Measurements from ENCODE around the gene ULK2. TPM values are rescaled to one million over a fixed set of nuclear protein-coding genes. Genes with fewer than 3 reads are reported as not detected.

Gene ULK2
- total and polyA plus RNA-seq, 4 experiments from 2014 or later, result 5.2 to 14.5 (median 11.6) TPM

DNA sequence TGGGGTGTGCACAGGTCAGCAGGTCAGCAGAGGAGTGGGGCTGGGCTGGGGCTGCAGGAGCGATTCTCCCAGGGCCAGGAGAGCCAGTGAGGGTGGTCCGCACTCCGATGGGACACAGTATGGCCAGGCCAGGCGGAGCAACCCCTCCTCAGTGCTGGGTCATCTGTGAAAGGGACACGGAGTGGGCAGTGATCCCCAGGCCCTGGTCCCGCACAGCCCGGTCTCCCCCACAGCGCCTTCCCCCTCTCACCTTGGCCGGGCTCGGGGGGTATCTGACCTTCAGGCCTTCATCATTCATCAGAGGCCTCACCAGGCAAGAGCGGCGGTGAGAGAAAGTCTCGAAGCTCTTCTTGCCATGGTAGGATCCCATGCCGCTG lies 129.7 kb downstream of the ULK2 start:
- Mint-ChIP-seq H3K27me3 (no peaks in the 10 kb centered on the region), H3K36me3 (no peaks in the 10 kb centered on the region), H3K9me3 (no peaks in the 10 kb centered on the region), H3K4me1 (peaks cover 0 to 2% (median 0%) of the 10 kb centered on the region in 4 donors), H3K4me3 (no peak overlapping the region), H3K27ac (no peak overlapping the region)
- H3K9me3 ChIP-seq (ENCODE audit: control insufficient read depth in 1 of 2, low read length in 2 of 2), result no peaks in the 10 kb centered on the region
- H3K36me3 ChIP-seq (ENCODE audit: insufficient read depth, low read length), result no peaks in the 10 kb centered on the region
- no peak for DNase-seq
- H3K4me3 ChIP-seq (ENCODE audit: low read length in 2 of 2), result no peak overlapping the region
- intact Hi-C loops (cut with micrococcal nuclease), result no loop called here
- ChIA-PET CTCF (ENCODE audit: partially characterized antibody) (no interaction called here), POLR2A (ENCODE audit: partially characterized antibody) (no interaction called here)
- no peaks in the 10 kb centered on the region for H3K4me1 ChIP-seq (ENCODE audit: insufficient read depth, low read length)
- H3K27me3 ChIP-seq (ENCODE audit: insufficient read depth, low read length), result no peaks in the 10 kb centered on the region
- H3K27ac ChIP-seq (ENCODE audit: low read depth, low read length), result no peak overlapping the region

DNA sequence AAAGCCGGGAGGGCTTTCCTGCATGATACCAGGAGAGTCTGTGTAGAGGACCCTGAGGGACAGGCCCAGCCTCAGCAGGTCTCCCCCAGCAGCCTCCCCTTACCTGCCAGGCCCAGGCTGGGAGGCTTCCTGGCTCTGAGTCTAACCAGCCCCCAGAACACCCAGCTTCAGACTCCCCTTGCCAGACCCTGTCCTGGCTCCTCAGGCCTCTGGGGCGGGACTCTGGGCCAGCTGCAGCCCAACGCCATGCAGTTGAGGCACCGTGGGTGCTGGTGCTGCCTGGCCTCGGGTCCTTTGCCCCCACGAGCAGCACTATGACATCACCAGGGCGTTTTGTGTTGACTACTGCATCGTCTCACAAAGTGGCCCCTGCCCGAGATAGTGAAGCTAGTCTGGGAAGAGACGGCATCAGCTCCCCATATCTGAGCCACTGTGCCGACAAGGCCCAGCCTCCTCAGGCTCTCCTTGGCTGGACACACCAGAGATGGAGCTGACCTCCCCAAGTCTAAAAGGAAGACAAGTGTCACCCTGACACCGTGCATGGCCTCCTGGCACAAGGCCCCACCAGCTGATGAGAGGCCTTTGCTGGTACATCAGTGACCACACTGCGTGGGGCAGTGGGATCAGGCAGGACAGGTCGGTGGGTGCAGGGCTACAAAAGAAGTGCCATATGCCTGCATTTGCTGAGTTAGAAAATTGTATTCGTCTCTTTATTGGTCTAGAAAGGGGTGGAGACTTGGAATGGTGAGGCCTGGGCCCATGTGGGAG lies 130.2 kb downstream of the ULK2 start:
- no peaks in the 10 kb centered on the region for H3K27me3 ChIP-seq (ENCODE audit: insufficient read depth, low read length)
- Mint-ChIP-seq H3K36me3 (no peaks in the 10 kb centered on the region), H3K4me3 (no peak overlapping the region), H3K27ac (no peak overlapping the region), H3K27me3 (no peaks in the 10 kb centered on the region), H3K9me3 (no peaks in the 10 kb centered on the region), H3K4me1 (peaks cover 0 to 2% (median 0%) of the 10 kb centered on the region in 4 donors)
- no peaks in the 10 kb centered on the region for H3K36me3 ChIP-seq (ENCODE audit: insufficient read depth, low read length)
- intact Hi-C loops (cut with micrococcal nuclease), result no loop called here
- H3K4me1 ChIP-seq (ENCODE audit: insufficient read depth, low read length), result no peaks in the 10 kb centered on the region
- no peak for DNase-seq
- no peaks in the 10 kb centered on the region for H3K9me3 ChIP-seq (ENCODE audit: control insufficient read depth in 1 of 2, low read length in 2 of 2)
- POLR2A ChIA-PET (ENCODE audit: partially characterized antibody), result no interaction called here
- no peak overlapping the region for H3K27ac ChIP-seq (ENCODE audit: low read depth, low read length)
- CTCF ChIA-PET (ENCODE audit: partially characterized antibody), result no interaction called here
- no peak overlapping the region for H3K4me3 ChIP-seq (ENCODE audit: low read length in 2 of 2)

DNA sequence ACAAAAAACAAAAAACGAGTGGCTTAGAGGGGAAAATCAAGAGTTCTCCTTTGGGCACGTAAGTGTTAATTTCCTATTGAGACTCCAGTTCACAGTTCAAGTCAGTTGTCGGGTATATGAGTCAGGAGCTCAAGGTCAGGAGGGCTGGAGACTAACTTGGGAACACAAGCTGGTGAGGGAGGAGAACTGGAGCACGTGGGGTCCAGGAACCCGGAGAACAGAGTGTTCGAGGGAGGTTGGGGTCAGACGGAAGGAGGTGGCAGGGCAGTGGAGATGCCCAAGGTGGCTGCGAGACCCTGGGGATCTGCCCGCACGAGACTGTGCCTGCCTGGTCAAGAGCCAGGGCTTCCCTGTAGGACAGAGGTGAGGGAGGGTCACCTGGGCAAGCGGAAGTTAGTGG lies 131.7 kb downstream of the ULK2 start:
- no peak overlapping the region for H3K27ac Mint-ChIP-seq
- Histone ChIP-seq H3K27ac (ENCODE audit: low read depth, low read length) (no peak overlapping the region), H3K4me3 (ENCODE audit: low read length in 2 of 2) (no peak overlapping the region), H3K27me3 (ENCODE audit: insufficient read depth, low read length) (no peaks in the 10 kb centered on the region), H3K36me3 (ENCODE audit: insufficient read depth, low read length) (no peaks in the 10 kb centered on the region), H3K4me1 (ENCODE audit: insufficient read depth, low read length) (no peaks in the 10 kb centered on the region), H3K9me3 (ENCODE audit: control insufficient read depth in 1 of 2, low read length in 2 of 2) (no peaks in the 10 kb centered on the region)
- no peaks in the 10 kb centered on the region for H3K27me3 Mint-ChIP-seq
- H3K9me3 Mint-ChIP-seq, result no peaks in the 10 kb centered on the region
- peaks cover 0 to 2% (median 0%) of the 10 kb centered on the region in 4 donors for H3K4me1 Mint-ChIP-seq
- H3K4me3 Mint-ChIP-seq, result no peak overlapping the region
- intact Hi-C loops (cut with micrococcal nuclease), result no loop called here
- ChIA-PET POLR2A (ENCODE audit: partially characterized antibody) (no interaction called here), CTCF (ENCODE audit: partially characterized antibody) (interaction anchor here (1.1 kb wide), 1 partner anchor 9 kb away, joined by 4 read pairs; no protein-coding TSS in a partner anchor)
- no peaks in the 10 kb centered on the region for H3K36me3 Mint-ChIP-seq
- no peak for DNase-seq

DNA sequence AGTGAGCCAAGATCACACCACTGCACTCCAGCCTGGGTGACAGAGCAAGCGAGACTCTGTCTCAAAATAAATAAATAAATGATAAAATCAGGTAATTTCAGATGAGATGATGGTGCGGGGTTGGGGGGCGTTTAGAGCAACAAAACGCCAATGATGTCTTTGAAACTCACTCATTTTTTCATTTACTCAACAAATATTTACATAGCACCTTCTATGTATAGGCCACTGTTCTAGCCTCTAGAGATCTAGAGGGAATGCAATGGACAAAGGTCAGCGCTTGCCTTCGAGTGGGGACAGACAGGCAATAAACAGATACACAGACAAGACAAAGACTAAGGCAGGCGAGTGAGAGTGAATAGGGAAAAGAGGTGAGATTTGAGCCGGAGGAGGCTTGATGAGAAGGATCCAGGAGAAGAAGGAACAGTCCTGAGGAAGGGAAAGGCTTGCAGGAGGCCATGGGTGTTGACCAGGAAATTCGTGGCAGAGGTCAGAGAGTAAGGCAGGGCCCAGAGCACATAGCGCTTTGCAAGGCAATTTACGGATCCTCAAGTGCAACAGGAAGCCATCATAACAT lies 133.7 kb downstream of the ULK2 start:
- no peaks in the 10 kb centered on the region for H3K27me3 ChIP-seq (ENCODE audit: insufficient read depth, low read length)
- ChIA-PET CTCF (ENCODE audit: partially characterized antibody) (interaction anchor here (1.2 to 2.6 kb wide), 3 partner anchors 11 to 31 kb away, joined by 3 to 15 read pairs (median 5); no protein-coding TSS in a partner anchor), POLR2A (ENCODE audit: partially characterized antibody) (no interaction called here)
- H3K4me3 ChIP-seq (ENCODE audit: low read length in 2 of 2), result no peak overlapping the region
- intact Hi-C loops (cut with micrococcal nuclease), result no loop called here
- DNase-seq, result no peak
- H3K27ac ChIP-seq (ENCODE audit: low read depth, low read length), result no peak overlapping the region
- H3K36me3 Mint-ChIP-seq, result no peaks in the 10 kb centered on the region
- H3K9me3 Mint-ChIP-seq, result no peaks in the 10 kb centered on the region
- H3K4me3 Mint-ChIP-seq, result no peak overlapping the region
- no peaks in the 10 kb centered on the region for H3K9me3 ChIP-seq (ENCODE audit: control insufficient read depth in 1 of 2, low read length in 2 of 2)
- no peaks in the 10 kb centered on the region for H3K36me3 ChIP-seq (ENCODE audit: insufficient read depth, low read length)
- H3K4me1 ChIP-seq (ENCODE audit: insufficient read depth, low read length), result no peaks in the 10 kb centered on the region
- no peak overlapping the region for H3K27ac Mint-ChIP-seq
- H3K4me1 Mint-ChIP-seq, result peaks cover 0 to 2% (median 0%) of the 10 kb centered on the region in 4 donors
- no peaks in the 10 kb centered on the region for H3K27me3 Mint-ChIP-seq

GRCh38 chr17:19731626-19732025 lies 136.1 kb downstream of the ULK2 start:
- no peak overlapping the region for H3K4me3 ChIP-seq (ENCODE audit: low read length in 2 of 2)
- no peak overlapping the region for H3K27ac ChIP-seq (ENCODE audit: low read depth, low read length)
- peaks cover 0 to 8% (median 4%) of the 10 kb centered on the region in 4 donors for H3K4me1 Mint-ChIP-seq
- H3K9me3 ChIP-seq (ENCODE audit: control insufficient read depth in 1 of 2, low read length in 2 of 2), result no peaks in the 10 kb centered on the region
- CTCF ChIA-PET (ENCODE audit: partially characterized antibody), result interaction anchor here (1.2 to 3.7 kb wide), 2 partner anchors 13 to 35 kb away, joined by 3 to 8 read pairs; no protein-coding TSS in a partner anchor
- intact Hi-C loops (cut with micrococcal nuclease), result no loop called here
- H3K4me1 ChIP-seq (ENCODE audit: insufficient read depth, low read length), result no peaks in the 10 kb centered on the region
- no peak for DNase-seq
- no peaks in the 10 kb centered on the region for H3K27me3 Mint-ChIP-seq
- no peaks in the 10 kb centered on the region for H3K36me3 Mint-ChIP-seq
- H3K9me3 Mint-ChIP-seq, result no peaks in the 10 kb centered on the region
- no peaks in the 10 kb centered on the region for H3K27me3 ChIP-seq (ENCODE audit: insufficient read depth, low read length)
- H3K4me3 Mint-ChIP-seq, result no peak overlapping the region
- no peak overlapping the region for H3K27ac Mint-ChIP-seq
- POLR2A ChIA-PET (ENCODE audit: partially characterized antibody), result interaction anchor here (0.7 kb wide), 1 partner anchor 218 kb away, joined by 9 read pairs; no protein-coding TSS in a partner anchor
- H3K36me3 ChIP-seq (ENCODE audit: insufficient read depth, low read length), result no peaks in the 10 kb centered on the region

- POLR2A ChIA-PET (ENCODE audit: partially characterized antibody), result no interaction called here
- Mint-ChIP-seq H3K4me1 (peaks cover 2 to 16% (median 7%) of the 10 kb centered on the region in 4 donors), H3K27ac (peak overlapping the region in 1 of 7 donors; percentile 68), H3K27me3 (no peaks in the 10 kb centered on the region), H3K4me3 (no peak overlapping the region), H3K9me3 (no peaks in the 10 kb centered on the region), H3K36me3 (no peaks in the 10 kb centered on the region)
- intact Hi-C loops (cut with micrococcal nuclease), result no loop called here
- Histone ChIP-seq H3K4me3 (ENCODE audit: low read length in 2 of 2) (no peak overlapping the region), H3K27me3 (ENCODE audit: insufficient read depth, low read length) (no peaks in the 10 kb centered on the region), H3K36me3 (ENCODE audit: insufficient read depth, low read length) (no peaks in the 10 kb centered on the region), H3K9me3 (ENCODE audit: control insufficient read depth in 1 of 2, low read length in 2 of 2) (no peaks in the 10 kb centered on the region), H3K4me1 (ENCODE audit: insufficient read depth, low read length) (no peaks in the 10 kb centered on the region), H3K27ac (ENCODE audit: low read depth, low read length) (no peak overlapping the region)
- DNase-seq, result no peak
- CTCF ChIA-PET (ENCODE audit: partially characterized antibody), result interaction anchor here (3.7 kb wide), 1 partner anchor 14 kb away, joined by 8 read pairs; no protein-coding TSS in a partner anchor
Measured at GRCh38 chr17:19730843-19731242, 136.9 kb downstream of the ULK2 start.

DNA sequence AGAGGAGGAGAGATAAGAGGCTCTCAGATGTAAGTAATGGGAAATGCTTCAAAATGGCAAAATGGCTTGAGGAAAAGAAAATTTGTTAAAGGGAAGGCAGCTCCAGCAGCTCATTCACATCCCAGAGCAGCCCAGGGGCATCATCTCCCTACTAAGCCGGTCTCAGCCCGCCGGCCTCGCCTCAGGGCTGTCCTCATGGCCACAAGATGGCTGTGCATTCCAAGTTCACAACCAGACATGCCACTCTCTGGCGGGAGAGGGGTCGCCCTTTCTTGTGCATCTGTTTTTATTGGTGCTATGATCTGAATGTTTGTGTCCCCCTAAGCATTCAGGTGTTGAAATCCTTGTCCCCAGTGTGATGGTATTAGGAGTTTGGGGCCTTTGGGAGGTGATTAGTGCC lies 137.8 kb downstream of the ULK2 start:
- no peaks in the 10 kb centered on the region for H3K27me3 Mint-ChIP-seq
- ChIA-PET CTCF (ENCODE audit: partially characterized antibody) (interaction anchor here (1.2 to 3.7 kb wide), 2 partner anchors 15 to 83 kb away, joined by 4 to 8 read pairs; no protein-coding TSS in a partner anchor), POLR2A (ENCODE audit: partially characterized antibody) (no interaction called here)
- no peaks in the 10 kb centered on the region for H3K36me3 ChIP-seq (ENCODE audit: insufficient read depth, low read length)
- peaks cover 8% of the 10 kb centered on the region for H3K4me1 ChIP-seq (ENCODE audit: insufficient read depth, low read length)
- H3K4me3 Mint-ChIP-seq, result no peak overlapping the region
- intact Hi-C loops (cut with micrococcal nuclease), result no loop called here
- peaks cover 11 to 25% (median 16%) of the 10 kb centered on the region in 4 donors for H3K4me1 Mint-ChIP-seq
- no peaks in the 10 kb centered on the region for H3K9me3 ChIP-seq (ENCODE audit: control insufficient read depth in 1 of 2, low read length in 2 of 2)
- H3K27me3 ChIP-seq (ENCODE audit: insufficient read depth, low read length), result no peaks in the 10 kb centered on the region
- no peaks in the 10 kb centered on the region for H3K9me3 Mint-ChIP-seq
- no peak overlapping the region for H3K27ac ChIP-seq (ENCODE audit: low read depth, low read length)
- no peaks in the 10 kb centered on the region for H3K36me3 Mint-ChIP-seq
- no peak for DNase-seq
- H3K4me3 ChIP-seq (ENCODE audit: low read length in 2 of 2), result no peak overlapping the region
- peak overlapping the region in 1 of 7 donors; percentile 51 for H3K27ac Mint-ChIP-seq
